T-cell (primary cell): ENCODE results near the gene MMAB. TPM values are rescaled to one million over a fixed set of nuclear protein-coding genes. Genes with fewer than 3 reads are reported as not detected.

Experiments
- ATAC-seq, 4 experiments: fragments of 200-7000 bp in 3 of 4; fragments of 150-1000 bp in 1 of 4; cut with Tn5 transposase; replicated peaks in 1 of 4; 1 replicate in 3 of 4; 2 replicates in 1 of 4; pipeline ENCODE4 v1.10.0; 2021; ENCODE audit warnings: moderate library complexity in 3 of 4, mild to moderate bottlenecking in 2 of 4, moderate number of reproducible peaks in 1 of 4
- CTCF ChIA-PET, 2 donors: fragments of 300-600 bp; sonication (Branson Sonifier 250); formaldehyde crosslinking; loops; one replicate each; lab custom pipeline; 2022; ENCODE audit warnings: antibody characterized with exemption in 2 of 2; lab: Charles Lee
- POLR2A ChIA-PET, 2 donors: fragments of 300-600 bp; sonication (Branson Sonifier 250); formaldehyde crosslinking; loops; one replicate each; lab custom pipeline; 2022; ENCODE audit warnings: antibody characterized with exemption in 2 of 2; lab: Charles Lee
- DNase-seq, 35 experiments: peaks; one replicate each; pipeline versions ENCODE4 v3.0.0 to v3.0.0-alpha.2; 2013 to 2023
- H3K27ac ChIP-seq: one replicate; pipeline ENCODE4 v1.5.1; 2013; ENCODE audit warnings: low read length
- H3K27me3 ChIP-seq, 2 experiments: replicated peaks in 1 of 2; 1 replicate in 1 of 2; 2 replicates in 1 of 2; pipeline versions ENCODE4 v1.6.1 to v1.7.0; 2013; ENCODE audit warnings: low read length in 1 of 2, mixed read lengths in 1 of 2; ENCODE audit not compliant: control insufficient read depth in 2 of 2, insufficient read depth in 2 of 2; ENCODE audit errors: extremely low read depth in 1 of 2
- H3K36me3 ChIP-seq, 2 donors: 1 replicate in 1 of 2; 2 replicates in 1 of 2; pipeline versions ENCODE4 v1.6.1 to v1.7.0; 2013; ENCODE audit warnings: low read length in 1 of 2; ENCODE audit not compliant: control insufficient read depth in 2 of 2, insufficient read depth in 1 of 2; ENCODE audit errors: extremely low read depth in 1 of 2
- H3K4me1 ChIP-seq, 2 experiments: 1 replicate in 1 of 2; 2 replicates in 1 of 2; pipeline versions ENCODE4 v1.6.1 to v1.7.0; 2013; ENCODE audit warnings: low read length in 2 of 2, mixed read lengths in 1 of 2; ENCODE audit not compliant: insufficient read depth in 2 of 2, control insufficient read depth in 1 of 2; ENCODE audit errors: extremely low read depth in 1 of 2
- H3K4me3 ChIP-seq, 2 donors: 1 replicate in 1 of 2; 2 replicates in 1 of 2; pipeline versions ENCODE4 v1.5.1 to v1.7.0; 2013; ENCODE audit warnings: mild to moderate bottlenecking in 2 of 2, low read length in 1 of 2, moderate library complexity in 1 of 2; ENCODE audit not compliant: control insufficient read depth in 1 of 2; ENCODE audit errors: extremely low read depth in 1 of 2
- H3K9me3 ChIP-seq: 2 replicates; pipeline ENCODE4 v1.7.0; 2013
- H3K27ac Mint-ChIP-seq, 2 donors: one replicate each; pipeline ENCODE4 v1.8.0; 2020 to 2021; ENCODE audit warnings: mild to moderate bottlenecking in 2 of 2, mixed read lengths in 2 of 2
- H3K27me3 Mint-ChIP-seq, 2 donors: one replicate each; pipeline ENCODE4 v1.8.0; 2021 to 2022; ENCODE audit warnings: mixed read lengths in 2 of 2
- H3K36me3 Mint-ChIP-seq: one replicate; pipeline ENCODE4 v1.8.0; 2021; ENCODE audit warnings: mixed read lengths
- H3K4me1 Mint-ChIP-seq, 3 donors: one replicate each; pipeline ENCODE4 v1.8.0; 2020 to 2022; ENCODE audit warnings: mixed read lengths in 3 of 3, mild to moderate bottlenecking in 1 of 3
- H3K4me3 Mint-ChIP-seq, 3 donors: one replicate each; pipeline ENCODE4 v1.8.0; 2020 to 2022; ENCODE audit warnings: mild to moderate bottlenecking in 3 of 3, mixed read lengths in 3 of 3, moderate library complexity in 3 of 3
- H3K9me3 Mint-ChIP-seq, 3 donors: one replicate each; pipeline ENCODE4 v1.8.0; 2020 to 2022; ENCODE audit warnings: mixed read lengths in 3 of 3
- WGBS: methylation state at CpG from one replicate; pipeline ENCODE4 v1.1.5; 2013; ENCODE audit warnings: missing lambda C conversion rate; ENCODE audit not compliant: insufficient coverage; 5-methylcytosine and 5-hydroxymethylcytosine counted together
- total RNA-seq, 35 experiments: library from RNA in 6 of 35; stranded (reverse) in 6 of 35; fragments of 120-200 nt in 1 of 35; gene quantifications; one replicate each; pipeline versions ENCODE4 v1.2.1 to v1.2.4 and lab custom pipeline; 2013 to 2026

The MMAB gene
- total RNA-seq, 5 donors from 2014 or later (not counting 1 experiment from before 2014, with no cell fraction given) = 11.4 to 23.2 (median 15.2) TPM

DNA sequence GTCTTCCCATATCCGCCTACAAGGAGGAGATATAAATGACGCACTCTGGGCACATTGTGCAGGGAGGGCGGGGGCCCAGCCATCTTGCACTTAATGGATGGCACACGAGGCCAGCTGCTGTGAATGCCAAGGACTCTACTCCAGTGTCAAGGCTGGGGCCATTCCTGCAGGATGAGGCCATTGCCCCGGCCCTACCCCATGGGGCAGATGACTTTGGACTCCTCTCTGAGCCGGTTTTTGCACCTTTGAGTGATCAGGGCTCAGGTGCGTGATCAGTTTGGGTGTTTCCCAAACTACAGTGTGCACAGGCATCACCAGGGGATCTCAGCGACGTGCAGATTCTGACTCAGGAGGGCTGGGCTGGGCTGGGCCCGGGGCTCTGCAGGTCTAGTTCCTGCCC, 16.1 kb downstream of the MMAB start:
- Mint-ChIP-seq H3K27me3 (no peaks in the 10 kb centered on the region), H3K4me3 (no peak overlapping the region), H3K27ac (no peak overlapping the region), H3K4me1 (no peaks in the 10 kb centered on the region), H3K9me3 (peaks cover 0 to 3% (median 0%) of the 10 kb centered on the region in 3 donors), H3K36me3 (peaks cover 7% of the 10 kb centered on the region)
- DNase-seq (no peak), ATAC-seq (no peak)
- POLR2A ChIA-PET = no interaction called here
- H3K4me1 ChIP-seq = no peaks in the 10 kb centered on the region
- CTCF ChIA-PET = no interaction called here
- no peaks in the 10 kb centered on the region for H3K36me3 ChIP-seq
- no peaks in the 10 kb centered on the region for H3K9me3 ChIP-seq
- H3K4me3 ChIP-seq = no peak overlapping the region
- WGBS = 93% methylated on average over 10 of the region's 10 CpGs
- no peaks in the 10 kb centered on the region for H3K27me3 ChIP-seq
- H3K27ac ChIP-seq = no peak overlapping the region

DNA sequence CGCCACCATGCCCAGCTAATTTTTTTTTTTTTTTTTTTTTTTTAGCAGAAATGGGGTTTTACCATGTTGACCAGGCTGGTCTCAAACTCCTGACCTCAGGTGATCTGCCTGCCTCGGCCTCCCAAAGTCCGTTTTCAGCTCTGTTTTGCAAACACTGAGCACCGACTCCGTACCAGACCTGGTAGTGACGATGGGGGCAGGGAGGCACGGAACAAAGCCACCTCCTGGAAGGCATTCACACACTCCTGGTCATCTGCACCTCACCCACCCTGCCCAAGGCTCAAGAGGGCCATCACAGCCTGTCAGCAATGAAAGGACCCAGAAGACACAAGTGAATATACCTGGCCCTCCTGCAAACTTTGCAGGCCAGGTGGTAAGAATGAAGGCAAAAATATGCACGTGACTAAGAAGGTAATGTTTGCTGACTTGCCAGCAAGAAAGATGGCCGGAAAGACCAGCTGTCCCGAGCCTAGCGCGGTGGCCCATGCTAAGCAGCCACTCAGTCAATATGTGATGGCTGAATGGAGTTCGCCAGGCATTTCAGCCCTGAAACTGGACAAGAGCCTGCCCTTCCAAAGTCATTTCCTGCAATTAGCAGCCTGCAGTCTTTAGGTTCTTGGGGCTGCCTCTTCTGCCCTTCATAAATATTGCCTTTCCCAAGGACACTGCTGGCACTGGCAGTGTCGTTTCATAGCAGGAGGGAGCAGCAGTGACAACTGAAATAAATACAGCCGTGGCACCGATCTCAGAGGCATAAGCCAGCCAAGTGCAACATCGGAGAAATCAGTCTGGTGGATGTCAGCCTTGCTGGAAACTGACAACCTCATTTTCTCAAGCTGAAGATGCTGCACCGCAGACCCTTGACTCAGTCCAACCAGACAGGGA, 17.6 kb downstream of the MMAB start:
- CTCF ChIA-PET = interaction anchor here in 1 of 2 donors (0.6 kb wide), 1 partner anchor 1261 kb away, joined by 4 read pairs; no protein-coding TSS in a partner anchor
- Mint-ChIP-seq H3K27me3 (no peaks in the 10 kb centered on the region), H3K27ac (no peak overlapping the region), H3K36me3 (no peaks in the 10 kb centered on the region), H3K4me1 (no peaks in the 10 kb centered on the region), H3K9me3 (no peaks in the 10 kb centered on the region), H3K4me3 (no peak overlapping the region)
- Histone ChIP-seq H3K27me3 (no peaks in the 10 kb centered on the region), H3K4me3 (no peak overlapping the region), H3K27ac (no peak overlapping the region), H3K36me3 (no peaks in the 10 kb centered on the region), H3K4me1 (no peaks in the 10 kb centered on the region), H3K9me3 (no peaks in the 10 kb centered on the region)
- POLR2A ChIA-PET = no interaction called here
- ATAC-seq (no peak), DNase-seq (no peak)
- WGBS = 92% methylated on average over 17 of the region's 18 CpGs

DNA sequence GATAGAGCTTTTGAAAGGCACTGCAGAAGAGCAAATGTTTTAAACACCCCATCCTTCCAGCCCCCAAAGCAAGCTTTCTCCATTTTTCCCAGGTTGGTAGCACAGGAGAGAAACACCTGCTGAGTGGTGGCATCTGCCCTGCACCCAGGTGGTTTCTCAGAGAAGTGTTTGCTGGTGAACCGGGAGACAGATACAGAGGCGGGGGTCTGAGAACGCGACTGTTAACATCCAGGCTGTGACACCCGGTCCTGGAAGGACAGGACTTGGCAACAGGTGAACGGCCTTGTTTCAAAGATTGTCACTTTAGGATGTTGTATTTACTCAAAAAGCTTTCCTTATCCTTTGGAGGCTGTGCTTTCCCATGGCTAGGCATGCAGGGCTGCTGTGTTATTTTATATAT, 18.5 kb downstream of the MMAB start:
- H3K4me1 Mint-ChIP-seq = no peaks in the 10 kb centered on the region
- no peaks in the 10 kb centered on the region for H3K9me3 Mint-ChIP-seq
- no peaks in the 10 kb centered on the region for H3K36me3 Mint-ChIP-seq
- WGBS = 92% methylated on average over 5 of the region's 6 CpGs
- no peak for ATAC-seq
- Histone ChIP-seq H3K27me3 (peaks cover 0 to 6% of the 10 kb centered on the region in 2 experiments), H3K9me3 (no peaks in the 10 kb centered on the region), H3K36me3 (no peaks in the 10 kb centered on the region), H3K4me1 (no peaks in the 10 kb centered on the region), H3K27ac (no peak overlapping the region), H3K4me3 (no peak overlapping the region)
- no peak overlapping the region for H3K4me3 Mint-ChIP-seq
- H3K27ac Mint-ChIP-seq = no peak overlapping the region
- ChIA-PET CTCF (no interaction called here), POLR2A (no interaction called here)
- no peak for DNase-seq
- H3K27me3 Mint-ChIP-seq = peaks cover 0 to 4% of the 10 kb centered on the region in 2 donors

DNA sequence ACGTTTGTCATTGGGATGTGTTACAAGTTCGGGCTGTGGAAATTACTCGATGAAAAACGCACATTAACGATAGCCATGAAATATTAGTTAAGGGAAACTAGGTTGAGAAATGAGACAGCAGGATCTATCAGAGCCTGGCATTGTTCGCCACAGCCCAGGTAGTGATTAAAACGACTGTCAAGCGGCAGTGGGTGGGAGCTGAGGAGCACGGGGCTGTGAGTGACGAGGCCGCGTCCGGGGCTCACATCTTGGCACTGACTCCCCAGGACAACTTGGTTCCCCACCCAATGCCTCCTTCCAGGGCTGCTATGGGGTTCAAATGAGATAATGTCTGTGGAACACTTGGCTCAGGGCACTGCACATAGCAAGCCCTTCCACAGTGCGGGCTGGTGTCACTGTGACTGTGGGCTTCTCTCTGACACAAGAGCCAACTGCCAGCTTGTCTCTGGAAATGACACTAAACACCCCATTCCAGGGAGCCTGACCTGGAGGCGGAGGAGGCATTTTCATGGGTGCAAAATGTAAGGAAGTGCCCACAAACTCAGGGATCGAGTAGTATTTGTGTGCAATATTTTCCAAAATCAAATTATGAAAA, 19.3 kb downstream of the MMAB start:
- Mint-ChIP-seq H3K4me3 (no peak overlapping the region), H3K27me3 (peaks cover 0 to 6% of the 10 kb centered on the region in 2 donors), H3K4me1 (no peaks in the 10 kb centered on the region), H3K27ac (no peak overlapping the region), H3K9me3 (no peaks in the 10 kb centered on the region), H3K36me3 (no peaks in the 10 kb centered on the region)
- CTCF ChIA-PET = no interaction called here
- ATAC-seq (no peak), DNase-seq (no peak)
- Histone ChIP-seq H3K9me3 (no peaks in the 10 kb centered on the region), H3K36me3 (no peaks in the 10 kb centered on the region), H3K4me1 (no peaks in the 10 kb centered on the region), H3K4me3 (no peak overlapping the region), H3K27me3 (peaks cover 0 to 8% of the 10 kb centered on the region in 2 experiments), H3K27ac (no peak overlapping the region)
- POLR2A ChIA-PET = no interaction called here
- WGBS = 68% methylated on average over 8 of the region's 16 CpGs

DNA sequence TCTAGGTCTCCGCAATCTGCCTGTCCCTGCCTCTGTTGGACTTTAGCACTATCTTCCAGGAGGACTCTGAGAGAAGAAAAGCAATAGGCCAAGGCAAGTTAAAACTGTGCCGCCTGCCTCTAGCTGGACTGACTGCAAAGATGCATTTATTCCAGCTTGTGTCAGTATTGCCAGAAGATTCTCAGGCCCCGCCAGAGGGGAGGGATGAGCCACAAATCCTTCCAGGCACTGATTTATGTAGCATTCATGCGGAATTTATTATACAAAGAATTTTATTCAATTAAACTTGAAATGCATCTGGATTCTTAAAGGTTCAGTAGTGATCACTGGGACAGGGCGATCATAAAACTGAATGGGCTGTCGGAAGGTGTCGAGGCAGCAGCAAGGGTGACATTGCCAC, 19.8 kb downstream of the MMAB start:
- Mint-ChIP-seq H3K27ac (no peak overlapping the region), H3K4me1 (no peaks in the 10 kb centered on the region), H3K9me3 (no peaks in the 10 kb centered on the region), H3K4me3 (no peak overlapping the region), H3K36me3 (no peaks in the 10 kb centered on the region), H3K27me3 (peaks cover 0 to 8% of the 10 kb centered on the region in 2 donors)
- Histone ChIP-seq H3K27ac (no peak overlapping the region), H3K9me3 (no peaks in the 10 kb centered on the region), H3K4me3 (no peak overlapping the region), H3K36me3 (no peaks in the 10 kb centered on the region), H3K27me3 (peaks cover 0 to 11% of the 10 kb centered on the region in 2 experiments), H3K4me1 (no peaks in the 10 kb centered on the region)
- no peak for ATAC-seq
- CTCF ChIA-PET = no interaction called here
- POLR2A ChIA-PET = no interaction called here
- no peak for DNase-seq
- WGBS = 92% methylated on average over 6 of the region's 7 CpGs

DNA sequence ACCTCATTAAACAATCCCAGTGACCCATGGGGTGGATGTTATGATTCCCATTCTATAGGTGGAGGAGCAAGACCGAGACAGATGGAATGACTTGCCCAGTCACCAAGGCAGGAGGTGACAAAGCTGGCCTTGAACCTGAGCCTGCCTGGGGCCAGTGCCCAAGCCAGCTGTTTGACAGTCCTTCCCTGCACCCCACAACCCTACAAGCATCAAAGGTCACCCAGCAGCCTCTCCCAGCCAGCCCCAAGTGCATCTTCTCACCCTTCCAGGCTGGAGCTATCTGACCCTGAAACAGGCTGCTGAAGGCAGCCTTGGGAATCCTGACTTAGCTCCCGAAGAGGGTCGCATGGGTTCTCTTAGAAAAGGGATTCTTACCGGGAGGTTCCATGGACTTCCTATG, 20.3 kb downstream of the MMAB start:
- peaks cover 3 to 13% of the 10 kb centered on the region in 2 donors for H3K27me3 Mint-ChIP-seq
- Histone ChIP-seq H3K4me3 (no peak overlapping the region), H3K27me3 (peaks cover 0 to 13% of the 10 kb centered on the region in 2 experiments), H3K36me3 (no peaks in the 10 kb centered on the region), H3K4me1 (no peaks in the 10 kb centered on the region), H3K9me3 (no peaks in the 10 kb centered on the region), H3K27ac (no peak overlapping the region)
- ATAC-seq (no peak), DNase-seq (no peak)
- CTCF ChIA-PET = no interaction called here
- H3K9me3 Mint-ChIP-seq = no peaks in the 10 kb centered on the region
- no CpG with 5 or more reads among the region's 4 CpGs for WGBS
- H3K4me3 Mint-ChIP-seq = no peak overlapping the region
- H3K4me1 Mint-ChIP-seq = no peaks in the 10 kb centered on the region
- H3K27ac Mint-ChIP-seq = no peak overlapping the region
- H3K36me3 Mint-ChIP-seq = no peaks in the 10 kb centered on the region
- POLR2A ChIA-PET = interaction anchor here in 1 of 2 donors (0.6 kb wide), 1 partner anchor 29 kb away, joined by 3 read pairs; no protein-coding TSS in a partner anchor
